HG02840 (cell line): Measurements from ENCODE around the gene ZNF574.

Experiments
- ATAC-seq: cut with Tn5 transposase; IDR thresholded peaks from one replicate; pipeline ENCODE4 v1.9.1; 2021; ENCODE audit warnings: mild to moderate bottlenecking, moderate library complexity, moderate number of reproducible peaks; ENCODE audit not compliant: unreplicated experiment, low FRiP score

The ZNF574 gene

DNA sequence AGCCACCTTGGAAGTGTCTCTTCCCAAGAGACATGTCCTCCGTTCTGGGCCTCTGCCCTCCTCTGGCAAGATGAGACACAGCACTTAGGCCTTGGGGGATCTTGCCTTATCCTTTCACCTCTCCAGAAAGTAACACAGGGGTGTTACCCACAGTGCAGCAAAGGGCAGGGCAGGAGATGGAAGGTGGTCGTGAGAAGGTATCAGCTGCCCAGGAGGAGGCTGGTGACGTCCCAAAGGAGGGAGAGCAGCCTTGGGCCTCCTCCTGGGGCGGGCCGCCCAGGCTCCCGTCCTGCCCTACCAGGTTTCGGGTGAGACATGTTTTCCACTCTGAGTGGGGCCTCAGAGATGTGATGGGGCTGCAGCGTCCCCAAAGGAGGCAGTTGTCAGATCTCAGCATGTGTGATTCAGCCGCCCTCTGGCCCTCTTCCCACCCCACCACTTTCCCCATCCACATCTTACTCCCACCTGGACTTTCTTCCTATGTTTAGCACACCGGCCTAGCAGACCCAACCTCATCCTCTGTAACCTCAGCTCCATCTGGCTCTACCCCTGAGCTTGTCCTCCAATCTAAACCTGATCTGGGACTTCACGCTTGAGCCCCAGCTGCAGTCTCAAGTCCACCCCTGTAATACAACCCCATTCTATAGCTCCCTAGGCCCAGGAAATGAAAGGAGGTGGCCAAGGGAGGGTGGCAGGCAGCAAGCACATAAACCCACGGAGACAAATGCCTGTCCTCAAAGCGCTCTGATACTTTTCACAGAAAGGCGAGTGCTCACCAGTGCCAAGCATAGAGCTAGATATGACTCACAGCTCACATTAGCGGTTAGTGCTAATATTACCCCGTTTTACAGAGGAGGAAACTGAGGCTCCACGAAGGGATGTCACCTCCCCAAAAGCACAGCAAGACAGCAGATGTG lies 47.0 kb downstream of the ZNF574 start:
- ATAC-seq, result no peak

DNA sequence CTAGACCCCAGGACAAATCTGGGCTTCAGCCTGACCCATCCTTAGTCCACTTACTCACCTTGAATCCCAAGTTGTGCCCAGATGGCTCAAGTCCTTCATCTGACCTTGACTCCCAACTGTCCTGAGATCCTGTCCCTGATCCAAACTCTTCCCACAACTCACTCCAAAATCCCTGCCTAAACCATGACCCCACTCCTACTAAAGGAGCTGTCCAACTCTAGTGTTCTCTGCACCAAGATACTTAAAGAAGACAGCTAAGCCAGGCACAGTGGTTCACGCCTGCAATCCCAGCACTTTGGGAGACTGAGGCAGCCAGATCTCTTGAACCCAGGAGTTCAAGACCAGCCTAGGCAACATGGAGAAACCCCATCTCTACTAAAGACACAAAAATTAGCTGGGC lies 47.8 kb downstream of the ZNF574 start:
- ATAC-seq, result no peak

DNA sequence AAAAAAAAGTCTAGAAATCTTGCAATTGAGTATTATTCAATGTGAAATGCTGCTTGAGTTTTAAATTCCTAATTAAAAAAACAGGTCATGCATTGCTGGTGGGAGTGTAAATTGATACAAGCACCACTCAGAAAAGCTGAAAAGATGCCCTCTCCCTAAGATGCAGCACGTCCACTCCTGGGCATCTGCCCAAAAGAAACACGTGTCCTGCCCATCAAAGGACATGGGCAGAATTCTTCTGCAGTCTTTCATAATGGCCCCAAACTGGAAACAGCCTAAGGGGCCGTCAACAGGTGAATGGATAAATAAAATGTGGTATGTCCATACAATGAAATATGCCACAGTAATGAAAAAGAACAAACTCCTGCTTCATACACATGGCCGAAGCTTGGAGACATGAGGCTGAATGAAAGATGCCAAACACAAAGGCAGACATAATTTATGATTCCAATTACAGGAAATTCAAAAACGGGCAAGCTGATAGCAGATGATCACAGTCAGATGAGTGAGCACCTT lies 48.5 kb downstream of the ZNF574 start:
- ATAC-seq, result no peak

- ATAC-seq, result no peak
Measured at GRCh38 chr19:42125536-42125935, 49.6 kb downstream of the ZNF574 start.

DNA sequence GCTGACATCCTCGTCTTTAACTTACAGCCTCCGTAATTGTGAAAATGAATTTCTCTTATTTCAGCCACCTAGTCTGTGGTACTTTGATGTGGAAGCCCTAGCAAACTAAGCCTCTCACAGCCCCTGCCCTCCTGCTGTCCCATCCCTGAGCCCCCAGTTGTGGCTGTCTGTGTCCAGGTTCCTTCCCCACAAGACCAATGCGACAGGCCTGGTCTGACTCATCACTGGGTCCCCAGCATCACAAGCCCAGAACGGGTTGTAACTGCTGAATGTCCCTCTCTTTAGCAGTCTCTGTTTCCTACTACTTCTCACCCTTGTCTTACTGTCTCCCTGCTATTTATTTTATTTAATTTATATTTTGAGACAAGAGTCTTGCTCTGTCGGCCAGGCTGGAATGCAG lies 50.6 kb downstream of the ZNF574 start:
- ATAC-seq, result no peak

DNA sequence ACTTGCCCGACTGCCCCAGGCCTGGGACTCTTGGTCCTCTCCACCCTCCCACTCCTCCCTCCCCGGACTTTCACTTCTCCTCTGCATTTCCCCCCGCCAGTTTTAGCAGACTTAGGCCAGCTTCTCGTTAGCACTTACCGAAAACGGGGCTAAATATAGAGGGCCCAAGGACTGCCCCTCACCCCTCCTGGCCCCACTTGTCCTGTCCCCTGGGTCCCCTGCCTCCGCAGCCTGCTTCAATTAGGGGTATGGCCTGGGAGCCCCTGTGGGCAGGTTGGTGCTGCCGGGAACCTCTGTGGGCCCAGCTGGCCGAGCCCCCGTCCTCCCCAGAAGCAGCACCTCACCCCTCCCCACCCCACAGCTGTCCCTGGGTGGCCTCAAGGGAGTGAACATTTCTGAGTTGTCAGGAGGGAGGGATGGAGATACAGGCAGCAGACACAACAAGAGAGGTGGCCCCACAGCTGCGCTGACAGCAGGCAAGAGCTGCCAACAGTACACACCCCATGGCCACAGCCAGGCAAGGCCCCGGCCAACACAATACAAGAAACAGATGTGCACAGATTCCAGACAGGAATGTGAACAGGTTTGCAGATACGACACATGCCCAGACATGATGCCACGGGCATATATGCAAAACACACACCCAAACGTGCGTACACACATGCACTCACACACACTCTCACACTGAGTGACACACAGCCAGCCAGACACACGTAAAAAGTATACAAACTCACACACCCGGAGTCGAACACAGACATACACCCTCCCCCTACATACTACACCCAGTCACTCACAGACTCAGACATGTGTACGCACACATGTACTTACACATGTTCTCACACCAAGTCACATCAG lies 53.7 kb downstream of the ZNF574 start:
- ATAC-seq, result peak; percentile 48

- no peak for ATAC-seq
Measured at GRCh38 chr19:42130254-42130573, 54.2 kb downstream of the ZNF574 start.
